Sigmoid colon (tissue), 7 donors: ENCODE data around the gene CDH13. TPM values are rescaled to one million over a fixed set of nuclear protein-coding genes. Genes with fewer than 3 reads are reported as not detected.
A peak's percentile ranks its signal among the peaks of the same experiment; 100 is the strongest.

Experiments used
- DNase-seq: peaks from one replicate; pipeline ENCODE4 v3.0.0-alpha.2; 2019
- H3K27ac ChIP-seq, 4 donors: fragments of 200-600 bp; sonication (generic); one replicate each; pipeline ENCODE4 v1.5.1; 2016 to 2019; ENCODE audit warnings: mild to moderate bottlenecking in 1 of 4
- H3K27me3 ChIP-seq, 3 donors: fragments of 200-600 bp; sonication (generic); one replicate each; pipeline ENCODE4 v1.5.1; 2019; ENCODE audit warnings: mild to moderate bottlenecking in 1 of 3
- H3K36me3 ChIP-seq, 4 donors: fragments of 200-600 bp; sonication (generic); one replicate each; pipeline ENCODE4 v1.5.1; 2016 to 2019
- H3K4me1 ChIP-seq, 4 donors: fragments of 200-600 bp; sonication (generic); one replicate each; pipeline ENCODE4 v1.5.1; 2017 to 2019
- H3K4me3 ChIP-seq, 4 donors: fragments of 200-600 bp; sonication (generic); one replicate each; pipeline ENCODE4 v1.5.1; 2017 to 2019; ENCODE audit warnings: mild to moderate bottlenecking in 2 of 4, moderate library complexity in 1 of 4
- H3K9me3 ChIP-seq, 4 donors: fragments of 200-600 bp in 3 of 4; sonication (generic) in 3 of 4; one replicate each; pipeline versions ENCODE4 v1.5.1 to v1.6.1; 2013 to 2019
- CTCF ChIP-seq, 4 experiments: fragments of 450-650 bp in 3 of 4; fragments of 200-600 bp in 1 of 4; IDR thresholded peaks; one replicate each; pipeline ENCODE4 v1.5.1; 2016 to 2019; ENCODE audit warnings: antibody characterized with exemption in 4 of 4, mild to moderate bottlenecking in 3 of 4, moderate library complexity in 2 of 4
- EP300 ChIP-seq, 4 donors: sonication (generic); formaldehyde crosslinking; IDR thresholded peaks; one replicate each; pipeline ENCODE4 v1.6.1; 2017; ENCODE audit warnings: antibody characterized with exemption in 4 of 4
- POLR2A ChIP-seq, 2 donors: fragments of 450-650 bp; IDR thresholded peaks; one replicate each; pipeline ENCODE4 v1.6.1; 2016; ENCODE audit warnings: antibody characterized with exemption in 2 of 2, mild to moderate bottlenecking in 2 of 2, moderate library complexity in 2 of 2
- POLR2AphosphoS5 ChIP-seq, 4 donors: sonication (generic); formaldehyde crosslinking; IDR thresholded peaks; one replicate each; pipeline ENCODE4 v1.6.1; 2017; ENCODE audit warnings: antibody characterized with exemption in 4 of 4
- WGBS, 2 donors: extraction: QIAGEN DNeasy Blood & Tissue Kit; methylation state at CpG; one replicate each; pipeline ENCODE4 v1.1.7; 2013; 5-methylcytosine and 5-hydroxymethylcytosine counted together
- intact Hi-C: fragments of 100-400 bp; cut with DNase I; formaldehyde crosslinking; loops from one replicate; pipeline ENCODE4 v1.15.1; 2023
- polyA plus RNA-seq, 3 donors: library from polyadenylated mRNA; stranded (reverse); fragments of 200-250 nt; gene quantifications; one replicate each; pipeline ENCODE4 v1.2.3, GENCODE V29; 2013
- total RNA-seq, 4 donors: library from RNA; depleted of rRNA; stranded (reverse); fragments of >200 nt; gene quantifications; one replicate each; pipeline ENCODE4 v1.1.0, GENCODE V29; 2016
- donor health status: healthy with polysubstance abuse.
- donor health status: Bipolar disorder and iron deficiency.
- donor health status: healthy.

Gene CDH13
- total and polyA plus RNA-seq, 7 donors, result 0.60 to 17.6 (median 11.8) TPM

GRCh38 chr16:83238949-83239691 lies 612.4 kb downstream of the CDH13 start:
- DNase-seq, result no peak
- Histone ChIP-seq H3K27me3 (no peaks in the 10 kb centered on the region), H3K9me3 (no peaks in the 10 kb centered on the region), H3K4me3 (no peak overlapping the region), H3K36me3 (no peaks in the 10 kb centered on the region), H3K4me1 (no peaks in the 10 kb centered on the region), H3K27ac (no peak overlapping the region)
- 50 to 58% methylated on average over 6 of the region's 6 CpGs for WGBS, 2 donors
- intact Hi-C loops, result no loop called here
- TF ChIP-seq EP300 (IDR thresholded peaks at IDR 0.05) (no peak), POLR2A (IDR thresholded peaks at IDR 0.05) (no peak), CTCF (IDR thresholded peaks at IDR 0.05) (no peak), POLR2AphosphoS5 (IDR thresholded peaks at IDR 0.05) (no peak)

GRCh38 chr16:83244057-83244456 lies 617.3 kb downstream of the CDH13 start:
- intact Hi-C loops, result no loop called here
- TF ChIP-seq EP300 (IDR thresholded peaks at IDR 0.05) (no peak), POLR2A (IDR thresholded peaks at IDR 0.05) (no peak), POLR2AphosphoS5 (IDR thresholded peaks at IDR 0.05) (no peak), CTCF (IDR thresholded peaks at IDR 0.05) (no peak)
- H3K27ac ChIP-seq, result no peak overlapping the region
- H3K36me3 ChIP-seq, result no peaks in the 10 kb centered on the region
- DNase-seq, result no peak
- no peaks in the 10 kb centered on the region for H3K27me3 ChIP-seq
- H3K4me3 ChIP-seq, result no peak overlapping the region
- no peaks in the 10 kb centered on the region for H3K4me1 ChIP-seq
- 23 to 46% methylated on average over 2 of the region's 2 CpGs for WGBS, 2 donors
- H3K9me3 ChIP-seq, result no peaks in the 10 kb centered on the region

- TF ChIP-seq POLR2AphosphoS5 (IDR thresholded peaks at IDR 0.05) (no peak), EP300 (IDR thresholded peaks at IDR 0.05) (no peak), CTCF (IDR thresholded peaks at IDR 0.05) (no peak), POLR2A (IDR thresholded peaks at IDR 0.05) (no peak)
- intact Hi-C loops, result no loop called here
- WGBS, 2 donors, result 70 to 73% methylated on average over 1 of the region's 1 CpG
- Histone ChIP-seq H3K9me3 (no peaks in the 10 kb centered on the region), H3K36me3 (no peaks in the 10 kb centered on the region), H3K4me1 (no peaks in the 10 kb centered on the region), H3K4me3 (no peak overlapping the region), H3K27me3 (no peaks in the 10 kb centered on the region), H3K27ac (no peak overlapping the region)
- no peak for DNase-seq
These were observed 618.3 kb downstream of the CDH13 start for GRCh38 chr16:83245061-83245460.

GRCh38 chr16:83247767-83248372 lies 621.1 kb downstream of the CDH13 start:
- Histone ChIP-seq H3K9me3 (no peaks in the 10 kb centered on the region), H3K27ac (peak overlapping the region in 3 of 4 donors; percentile 13 to 20 (median 14))
- 77 to 79% methylated on average over 9 of the region's 9 CpGs for WGBS, 2 donors

More at GRCh38 chr16:83247767-83248372, 621.1 kb downstream of the CDH13 start:
- Histone ChIP-seq H3K4me1 (no peaks in the 10 kb centered on the region), H3K4me3 (no peak overlapping the region), H3K36me3 (no peaks in the 10 kb centered on the region), H3K27me3 (no peaks in the 10 kb centered on the region)
- intact Hi-C loops, result no loop called here
- no peak for DNase-seq
- no peak for TF ChIP-seq CTCF (IDR thresholded peaks at IDR 0.05)
- TF ChIP-seq POLR2A (IDR thresholded peaks at IDR 0.05), result no peak
- peak in 3 of 4 donors; percentile 15 to 16 (median 16) for TF ChIP-seq POLR2AphosphoS5 (IDR thresholded peaks at IDR 0.05)
- peak in 1 of 4 donors; percentile 50 for TF ChIP-seq EP300 (IDR thresholded peaks at IDR 0.05)
